Measurements from ENCODE around the gene GOLGA2. TPM values are rescaled to one million over a fixed set of nuclear protein-coding genes. Genes with fewer than 3 reads are reported as not detected.

Gene GOLGA2
- total RNA-seq, 1 experiment from 2014 or later = 87.0 TPM

GRCh38 chr9:128222880-128223670, 52.7 kb downstream of the GOLGA2 start:
- DNase-seq (ENCODE audit: low spot score) = no peak
- TF ChIP-seq EZH2 (IDR thresholded peaks at IDR 0.05; ENCODE audit: borderline replicate concordance, low read depth, low read length, poor library complexity, severe bottlenecking) = no peak
- POLR2A ChIA-PET (ENCODE audit: low non-redundant PET) = no interaction called here
- Histone ChIP-seq H3K27me3 (replicated peaks; ENCODE audit: insufficient read depth, low read depth, low read length, poor library complexity) (no peaks in the 10 kb centered on the region), H3K4me1 (ENCODE audit: insufficient read depth, low read length, poor library complexity, severe bottlenecking) (peaks cover 13% of the 10 kb centered on the region), H3K4me3 (ENCODE audit: low read depth, low read length, poor library complexity, severe bottlenecking) (no peak overlapping the region), H3K36me3 (ENCODE audit: insufficient read depth, low read length, poor library complexity, severe bottlenecking) (no peaks in the 10 kb centered on the region), H3K27ac (ENCODE audit: low read depth, low read length, poor library complexity, severe bottlenecking) (no peak overlapping the region), H3K9me3 (ENCODE audit: low read depth, low read length, poor library complexity, severe bottlenecking) (no peaks in the 10 kb centered on the region)
- no TSS peak for BruUV-seq (replicated peaks)
- intact Hi-C loops (cut with micrococcal nuclease; ENCODE audit: unreplicated experiment) = no loop called here
- CTCF ChIA-PET = no interaction called here

GRCh38 chr9:128222026-128222425, 53.8 kb downstream of the GOLGA2 start:
- Histone ChIP-seq H3K36me3 (ENCODE audit: insufficient read depth, low read length, poor library complexity, severe bottlenecking) (no peaks in the 10 kb centered on the region), H3K9me3 (ENCODE audit: low read depth, low read length, poor library complexity, severe bottlenecking) (no peaks in the 10 kb centered on the region), H3K27ac (ENCODE audit: low read depth, low read length, poor library complexity, severe bottlenecking) (no peak overlapping the region), H3K4me3 (ENCODE audit: low read depth, low read length, poor library complexity, severe bottlenecking) (no peak overlapping the region), H3K27me3 (replicated peaks; ENCODE audit: insufficient read depth, low read depth, low read length, poor library complexity) (no peaks in the 10 kb centered on the region), H3K4me1 (ENCODE audit: insufficient read depth, low read length, poor library complexity, severe bottlenecking) (peaks cover 13% of the 10 kb centered on the region)
- POLR2A ChIA-PET (ENCODE audit: low non-redundant PET) = no interaction called here
- no peak for TF ChIP-seq CTCF (conservative IDR thresholded peaks at IDR 0.05; ENCODE audit: low read depth, low read length)
- TF ChIP-seq EZH2 (IDR thresholded peaks at IDR 0.05; ENCODE audit: borderline replicate concordance, low read depth, low read length, poor library complexity, severe bottlenecking) = no peak
- no peak for DNase-seq (ENCODE audit: low spot score)
- intact Hi-C loops (cut with micrococcal nuclease; ENCODE audit: unreplicated experiment) = no loop called here
- BruUV-seq (replicated peaks) = no TSS peak
- CTCF ChIA-PET = interaction anchor here (0.5 kb wide), 1 partner anchor 217 kb away, joined by 3 read pairs; no protein-coding TSS in a partner anchor

- ChIA-PET POLR2A (ENCODE audit: low non-redundant PET) (no interaction called here), CTCF (no interaction called here)
- peaks cover 22% of the 10 kb centered on the region for H3K4me1 ChIP-seq (ENCODE audit: insufficient read depth, low read length, poor library complexity, severe bottlenecking)
- TF ChIP-seq EZH2 (IDR thresholded peaks at IDR 0.05; ENCODE audit: borderline replicate concordance, low read depth, low read length, poor library complexity, severe bottlenecking) = no peak
- no peak for TF ChIP-seq CTCF (conservative IDR thresholded peaks at IDR 0.05; ENCODE audit: low read depth, low read length)
- no TSS peak for BruUV-seq (replicated peaks)
- no peaks in the 10 kb centered on the region for H3K36me3 ChIP-seq (ENCODE audit: insufficient read depth, low read length, poor library complexity, severe bottlenecking)
- H3K27me3 ChIP-seq (replicated peaks; ENCODE audit: insufficient read depth, low read depth, low read length, poor library complexity) = no peaks in the 10 kb centered on the region
- no peak overlapping the region for H3K4me3 ChIP-seq (ENCODE audit: low read depth, low read length, poor library complexity, severe bottlenecking)
- H3K9me3 ChIP-seq (ENCODE audit: low read depth, low read length, poor library complexity, severe bottlenecking) = no peaks in the 10 kb centered on the region
- no peak overlapping the region for H3K27ac ChIP-seq (ENCODE audit: low read depth, low read length, poor library complexity, severe bottlenecking)
- DNase-seq (ENCODE audit: low spot score) = no peak
- intact Hi-C loops (cut with micrococcal nuclease; ENCODE audit: unreplicated experiment) = no loop called here
These were observed 56.0 kb downstream of the GOLGA2 start for GRCh38 chr9:128219831-128220230.

All from A673 (cell line).